ENCODE results near the gene AMOTL1.

Gene AMOTL1

GRCh38 chr11:94831529-94831928, 63.4 kb downstream of the AMOTL1 start:
- DNase-seq (ENCODE audit: low read depth, low spot score): no peak
- Histone ChIP-seq H3K9ac (ENCODE audit: insufficient read length) (no peak overlapping the region), H3K27ac (no peak overlapping the region), H3K36me3 (ENCODE audit: insufficient read depth, low read length) (peaks cover 68% of the 10 kb centered on the region), H3K9me3 (ENCODE audit: low read depth, low read length) (no peaks in the 10 kb centered on the region), H3K4me3 (no peak overlapping the region)
- TF ChIP-seq FOXP2 (optimal IDR thresholded peaks at IDR 0.05; ENCODE audit: control extremely low read depth, extremely low read length, insufficient read depth): no peak
- TF ChIP-seq EZH2 (IDR thresholded peaks at IDR 0.05): no peak
- TF ChIP-seq POLR2AphosphoS5 (IDR thresholded peaks at IDR 0.05; ENCODE audit: borderline replicate concordance, low read depth, low read length): no peak

GRCh38 chr11:94832604-94833235, 64.6 kb downstream of the AMOTL1 start:
- Histone ChIP-seq H3K27ac (no peak overlapping the region), H3K36me3 (ENCODE audit: insufficient read depth, low read length) (peaks cover 56% of the 10 kb centered on the region)
- DNase-seq (ENCODE audit: low read depth, low spot score): no peak

DNA sequence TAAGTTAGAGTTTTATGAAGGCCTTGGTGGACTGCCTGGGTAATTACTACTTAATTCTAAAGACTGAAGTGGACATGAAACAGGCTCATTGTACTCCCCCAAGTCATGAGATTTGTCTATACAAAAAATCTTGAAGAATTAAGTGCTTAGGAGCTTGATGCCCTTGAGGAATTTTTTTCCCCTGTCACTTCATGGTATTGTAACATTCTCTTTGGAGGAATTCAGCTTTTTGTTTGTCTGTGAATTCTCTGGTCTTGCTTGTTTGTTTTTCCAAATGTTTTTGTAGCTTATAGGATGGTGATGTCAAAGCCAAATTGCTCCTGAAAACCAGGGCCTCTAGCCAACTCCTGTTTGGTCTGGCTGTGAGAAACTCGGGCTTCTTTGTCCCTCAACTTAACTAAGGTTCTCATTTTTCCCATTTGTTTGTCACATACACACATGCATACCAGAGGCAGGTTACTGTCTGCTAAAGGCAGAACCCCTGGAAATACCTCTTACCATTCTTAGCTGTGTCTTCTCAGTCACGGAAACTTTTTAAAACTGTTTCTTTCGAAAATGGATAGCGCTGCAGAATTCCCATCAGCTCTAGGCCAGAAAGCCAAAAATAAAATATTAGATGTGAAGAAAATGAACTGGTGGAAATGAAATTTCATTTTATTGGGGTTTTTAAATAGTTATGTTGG, 66.9 kb downstream of the AMOTL1 start:
- Histone ChIP-seq H3K36me3 (ENCODE audit: insufficient read depth, low read length) (peaks cover 49% of the 10 kb centered on the region), H3K4me3 (no peak overlapping the region), H3K9me3 (ENCODE audit: low read depth, low read length) (no peaks in the 10 kb centered on the region), H3K9ac (ENCODE audit: insufficient read length) (no peak overlapping the region), H3K27ac (no peak overlapping the region)
- TF ChIP-seq POLR2AphosphoS5 (IDR thresholded peaks at IDR 0.05; ENCODE audit: borderline replicate concordance, low read depth, low read length) (no peak), EZH2 (IDR thresholded peaks at IDR 0.05) (no peak)
- DNase-seq (ENCODE audit: low read depth, low spot score): no peak

More at GRCh38 chr11:94832604-94833235, 64.6 kb downstream of the AMOTL1 start:
- TF ChIP-seq EZH2 (IDR thresholded peaks at IDR 0.05): no peak
- no peak for TF ChIP-seq FOXP2 (optimal IDR thresholded peaks at IDR 0.05; ENCODE audit: control extremely low read depth, extremely low read length, insufficient read depth)
- no peak for TF ChIP-seq POLR2AphosphoS5 (IDR thresholded peaks at IDR 0.05; ENCODE audit: borderline replicate concordance, low read depth, low read length)
- H3K9me3 ChIP-seq (ENCODE audit: low read depth, low read length): no peaks in the 10 kb centered on the region
- H3K4me3 ChIP-seq: no peak overlapping the region
- H3K9ac ChIP-seq (ENCODE audit: insufficient read length): no peak overlapping the region

DNA sequence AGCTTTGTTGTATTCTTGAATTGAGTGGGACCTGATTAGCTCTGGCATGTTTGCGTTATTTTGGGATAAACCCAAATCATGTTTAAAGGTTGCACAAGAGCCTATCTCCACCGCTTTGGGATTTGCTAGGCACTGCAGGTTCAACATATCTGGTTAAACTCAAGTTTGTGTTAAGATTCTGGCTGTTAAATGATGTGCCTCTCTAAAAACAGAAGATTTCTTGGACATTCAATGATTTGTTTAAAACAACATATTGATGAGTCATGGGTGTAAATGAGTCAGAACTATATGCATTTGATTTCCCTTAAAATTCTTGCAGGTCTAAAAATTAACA, 67.4 kb downstream of the AMOTL1 start:
- Histone ChIP-seq H3K27ac (no peak overlapping the region), H3K9ac (ENCODE audit: insufficient read length) (no peak overlapping the region), H3K9me3 (ENCODE audit: low read depth, low read length) (no peaks in the 10 kb centered on the region), H3K36me3 (ENCODE audit: insufficient read depth, low read length) (peaks cover 44% of the 10 kb centered on the region), H3K4me3 (no peak overlapping the region)
- no peak for DNase-seq (ENCODE audit: low read depth, low spot score)
- TF ChIP-seq EZH2 (IDR thresholded peaks at IDR 0.05) (no peak), FOXP2 (optimal IDR thresholded peaks at IDR 0.05; ENCODE audit: control extremely low read depth, extremely low read length, insufficient read depth) (no peak), POLR2AphosphoS5 (IDR thresholded peaks at IDR 0.05; ENCODE audit: borderline replicate concordance, low read depth, low read length) (no peak)

GRCh38 chr11:94837317-94837716, 69.2 kb downstream of the AMOTL1 start:
- Histone ChIP-seq H3K9me3 (ENCODE audit: low read depth, low read length) (no peaks in the 10 kb centered on the region), H3K36me3 (ENCODE audit: insufficient read depth, low read length) (peaks cover 26% of the 10 kb centered on the region), H3K4me3 (no peak overlapping the region), H3K9ac (ENCODE audit: insufficient read length) (no peak overlapping the region), H3K27ac (no peak overlapping the region)
- TF ChIP-seq FOXP2 (optimal IDR thresholded peaks at IDR 0.05; ENCODE audit: control extremely low read depth, extremely low read length, insufficient read depth): no peak
- no peak for TF ChIP-seq EZH2 (IDR thresholded peaks at IDR 0.05)
- no peak for TF ChIP-seq POLR2AphosphoS5 (IDR thresholded peaks at IDR 0.05; ENCODE audit: borderline replicate concordance, low read depth, low read length)
- DNase-seq (ENCODE audit: low read depth, low spot score): no peak

DNA sequence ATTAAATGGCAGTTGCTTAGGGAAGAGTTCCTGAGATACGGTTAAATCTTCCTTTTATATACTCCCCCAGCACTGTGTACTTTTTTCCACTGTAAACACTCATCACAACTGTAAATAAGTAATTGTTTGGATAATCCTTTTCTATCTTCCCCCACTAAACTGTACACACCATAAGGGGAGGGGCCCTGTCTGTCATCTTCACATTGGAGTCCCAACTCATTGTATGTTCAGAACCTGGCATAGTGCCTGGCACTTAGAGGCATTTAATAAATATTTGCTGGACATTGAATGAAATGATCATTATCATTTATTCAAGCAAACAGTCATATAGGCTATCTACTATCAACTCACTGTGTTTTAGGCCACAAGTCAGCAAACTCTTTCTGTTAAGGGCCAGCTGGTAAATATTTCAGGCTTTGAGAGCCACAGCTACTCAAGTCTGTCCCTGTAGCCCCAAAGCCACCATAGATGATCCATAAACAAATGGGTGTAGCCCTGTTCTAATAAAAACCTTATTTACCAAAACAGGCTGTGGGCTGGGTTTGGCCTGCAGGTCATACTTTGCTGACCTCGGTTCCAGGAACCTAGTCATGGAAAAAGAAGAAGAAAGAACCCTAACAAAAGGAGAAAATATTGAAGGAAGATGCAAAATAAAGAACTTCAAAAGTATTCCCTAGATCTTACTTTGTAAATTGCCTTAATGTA, 70.0 kb downstream of the AMOTL1 start:
- no peak for TF ChIP-seq EZH2 (IDR thresholded peaks at IDR 0.05)
- Histone ChIP-seq H3K9me3 (ENCODE audit: low read depth, low read length) (no peaks in the 10 kb centered on the region), H3K36me3 (ENCODE audit: insufficient read depth, low read length) (peaks cover 18% of the 10 kb centered on the region), H3K27ac (no peak overlapping the region), H3K9ac (ENCODE audit: insufficient read length) (no peak overlapping the region), H3K4me3 (no peak overlapping the region)
- DNase-seq (ENCODE audit: low read depth, low spot score): no peak

GRCh38 chr11:94840209-94840608, 72.1 kb downstream of the AMOTL1 start:
- Histone ChIP-seq H3K27ac (peak overlapping the region; percentile 89), H3K9me3 (ENCODE audit: low read depth, low read length) (no peaks in the 10 kb centered on the region), H3K4me3 (peak overlapping the region; percentile 55), H3K36me3 (ENCODE audit: insufficient read depth, low read length) (peaks cover 7% of the 10 kb centered on the region), H3K9ac (ENCODE audit: insufficient read length) (peak overlapping the region; percentile 46)
- DNase-seq (ENCODE audit: low read depth, low spot score): peak; percentile 12
- TF ChIP-seq FOXP2 (optimal IDR thresholded peaks at IDR 0.05; ENCODE audit: control extremely low read depth, extremely low read length, insufficient read depth) (no peak), POLR2AphosphoS5 (IDR thresholded peaks at IDR 0.05; ENCODE audit: borderline replicate concordance, low read depth, low read length) (no peak), EZH2 (IDR thresholded peaks at IDR 0.05) (no peak)

DNA sequence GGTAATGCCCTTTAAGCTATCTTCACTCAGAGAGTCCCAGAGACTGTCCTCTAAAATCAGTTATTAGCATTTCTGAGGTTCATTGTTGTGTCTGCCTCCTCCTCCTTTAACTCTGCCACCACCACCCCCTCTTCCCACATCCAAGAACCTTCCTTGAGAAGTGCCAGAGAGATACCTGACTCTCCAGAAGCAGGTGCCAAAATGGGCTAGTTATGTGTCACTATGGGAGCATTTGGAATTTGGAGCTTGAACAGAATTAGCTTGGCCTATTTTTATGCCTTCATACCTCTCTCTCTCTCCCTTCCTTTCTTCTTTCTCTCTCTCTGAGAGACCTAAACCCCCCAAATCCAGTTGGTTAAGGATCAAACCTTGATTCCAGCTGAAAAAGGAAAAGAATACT, 75.9 kb downstream of the AMOTL1 start:
- no peak overlapping the region for H3K9ac ChIP-seq (ENCODE audit: insufficient read length)
- peaks cover 3% of the 10 kb centered on the region for H3K36me3 ChIP-seq (ENCODE audit: insufficient read depth, low read length)
- no peaks in the 10 kb centered on the region for H3K9me3 ChIP-seq (ENCODE audit: low read depth, low read length)
- TF ChIP-seq EZH2 (IDR thresholded peaks at IDR 0.05) (no peak), POLR2AphosphoS5 (IDR thresholded peaks at IDR 0.05; ENCODE audit: borderline replicate concordance, low read depth, low read length) (no peak), FOXP2 (optimal IDR thresholded peaks at IDR 0.05; ENCODE audit: control extremely low read depth, extremely low read length, insufficient read depth) (no peak)
- DNase-seq (ENCODE audit: low read depth, low spot score): no peak
- no peak overlapping the region for H3K27ac ChIP-seq
- H3K4me3 ChIP-seq: no peak overlapping the region

Data from SK-N-MC (cell line).